Raji (cell line): ENCODE data around the gene EXOC8.

ENCODE experiments used
- POLR2A ChIP-seq: IDR thresholded peaks from 2 replicates; pipeline ENCODE4 v1.6.1; 2011; ENCODE audit warnings: low read depth, low read length, control low read depth; ENCODE audit not compliant: insufficient read depth

The EXOC8 gene

DNA sequence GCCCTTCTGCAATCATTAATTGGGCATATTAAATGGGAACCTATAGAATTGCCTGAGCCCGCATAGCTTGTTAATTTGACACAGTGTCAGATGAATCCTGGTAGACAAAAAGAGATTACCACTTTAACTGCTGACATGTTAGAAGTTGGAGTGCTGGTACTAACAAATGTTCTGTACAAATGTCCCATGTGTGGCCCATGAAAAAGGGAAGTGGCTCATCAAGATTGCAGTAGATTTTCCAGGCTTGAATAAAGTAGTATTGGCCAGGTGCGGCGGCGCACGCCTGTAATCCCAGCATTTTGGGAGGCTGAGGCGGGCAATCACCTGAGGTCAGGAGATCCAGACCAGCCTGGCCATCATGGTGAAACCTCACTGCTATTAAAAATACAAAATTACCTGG, 51.0 kb downstream of the EXOC8 start:
- no peak for TF ChIP-seq POLR2A

GRCh38 chr1:231284441-231284840, 53.2 kb downstream of the EXOC8 start:
- TF ChIP-seq POLR2A = no peak
